Stromal cell of bone marrow (primary cell): ENCODE results near the gene MRPL37.
A peak's percentile ranks its signal among the peaks of the same experiment; 100 is the strongest.
"Not testable (repeated sequence)": the region's sequence is repeated elsewhere in the genome, so short reads cannot be mapped to it uniquely, and the experiment has no call there.

ENCODE experiments used
- DNase-seq: peaks from one replicate; pipeline ENCODE4 v3.0.0-alpha.2; 2012; ENCODE audit warnings: low read depth

Gene MRPL37

GRCh38 chr1:54199765-54200518 is at the start of gene MRPL37, which contains the start of gene CYB5RL:
TSS of gene MRPL37 (plus strand) at chr1:54200167. CDS start at chr1:54200244, 77 bp downstream.
TSS of gene CYB5RL (minus strand) at chr1:54200030. CDS start at chr1:54195616, 4,414 bp downstream.
- DNase-seq: peak; percentile 96

- no peak for DNase-seq
Measured at GRCh38 chr1:54151013-54151412, 49.0 kb upstream of the MRPL37 start.

- DNase-seq: no peak
Measured at GRCh38 chr1:54152696-54153095, 47.3 kb upstream of the MRPL37 start, which contains the start of gene CDCP2. TSS of gene CDCP2 (minus strand) at chr1:54153000. CDS start at chr1:54152922, 78 bp downstream.

- peak; percentile 75 for DNase-seq
Measured at GRCh38 chr1:54153535-54154439, 46.2 kb upstream of the MRPL37 start.

GRCh38 chr1:54156201-54156600 is 43.8 kb upstream of the MRPL37 start:
- no peak for DNase-seq

- no peak for DNase-seq
Measured at GRCh38 chr1:54156986-54157385, 43.0 kb upstream of the MRPL37 start.

GRCh38 chr1:54157401-54157800 is 42.6 kb upstream of the MRPL37 start:
- DNase-seq: no peak

GRCh38 chr1:54158071-54158470 is 41.9 kb upstream of the MRPL37 start:
- DNase-seq: peak; percentile 6

GRCh38 chr1:54159733-54160316 is 40.1 kb upstream of the MRPL37 start:
- DNase-seq: no peak

- no peak for DNase-seq
Measured at GRCh38 chr1:54160351-54160750, 39.6 kb upstream of the MRPL37 start.

GRCh38 chr1:54161495-54162168 is 38.3 kb upstream of the MRPL37 start:
- no peak for DNase-seq

GRCh38 chr1:54163051-54163450 is 36.9 kb upstream of the MRPL37 start:
- no peak for DNase-seq

- no peak for DNase-seq
Measured at GRCh38 chr1:54163573-54163972, 36.4 kb upstream of the MRPL37 start.

- DNase-seq: no peak
Measured at GRCh38 chr1:54165146-54165545, 34.8 kb upstream of the MRPL37 start.

- DNase-seq: not testable (repeated sequence)
Measured at GRCh38 chr1:54166357-54166756, 33.6 kb upstream of the MRPL37 start.

- DNase-seq: peak; percentile 14
Measured at GRCh38 chr1:54167422-54168139, 32.4 kb upstream of the MRPL37 start.

GRCh38 chr1:54168206-54168965 is 31.6 kb upstream of the MRPL37 start:
- no peak for DNase-seq

GRCh38 chr1:54169068-54169467 is 30.9 kb upstream of the MRPL37 start:
- no peak for DNase-seq

GRCh38 chr1:54171016-54171415 is 29.0 kb upstream of the MRPL37 start:
- DNase-seq: no peak

- no peak for DNase-seq
Measured at GRCh38 chr1:54171606-54172005, 28.4 kb upstream of the MRPL37 start.
